OCI-LY3 (cell line): ENCODE results near the gene CCDC201.

Source experiments
- H2AFZ ChIP-seq: fragments of 200-600, 300-600 bp; shearing (Covaris generic); 2 replicates; pipeline ENCODE4 v1.6.0; 2014; ENCODE audit warnings: antibody characterized with exemption, low read depth, low read length
- H3K27ac ChIP-seq: fragments of 200-600, 300-600 bp; sonication (generic); 2 replicates; pipeline ENCODE4 v1.5.1; 2014; ENCODE audit warnings: mild to moderate bottlenecking, low read length, moderate library complexity, mixed read lengths
- H3K27me3 ChIP-seq: fragments of 200-600, 300-600 bp; sonication (generic); 2 replicates; pipeline ENCODE4 v1.6.1; 2014; ENCODE audit warnings: low read depth, low read length, mixed read lengths
- H3K36me3 ChIP-seq: fragments of 200-600, 300-600 bp; sonication (generic); replicated peaks from 2 replicates; pipeline ENCODE3; 2014; ENCODE audit warnings: low read depth, low read length, mixed read lengths
- H3K4me1 ChIP-seq: fragments of 300-600, 200-600 bp; sonication (generic); 2 replicates; pipeline ENCODE4 v1.6.1; 2014; ENCODE audit warnings: low read length, mixed read lengths
- H3K4me2 ChIP-seq: fragments of 200-600, 300-600 bp; sonication (generic); 2 replicates; pipeline ENCODE4 v1.6.1; 2014; ENCODE audit warnings: low read length, mixed read lengths
- H3K4me3 ChIP-seq: fragments of 300-600, 200-600 bp; sonication (generic); 2 replicates; pipeline ENCODE4 v1.5.1; 2014; ENCODE audit warnings: antibody characterized with exemption, mild to moderate bottlenecking, low read length, moderate library complexity
- H3K79me2 ChIP-seq: fragments of 300-600, 200-600 bp; shearing (Covaris generic); 2 replicates; pipeline ENCODE4 v1.6.1; 2014; ENCODE audit warnings: mild to moderate bottlenecking, low read length, mixed read lengths
- H3K9ac ChIP-seq: fragments of 300-600, 200-600 bp; shearing (Covaris generic); 2 replicates; pipeline ENCODE4 v1.6.0; 2014; ENCODE audit warnings: mild to moderate bottlenecking, low read length, moderate library complexity
- H3K9me3 ChIP-seq: fragments of 200-600, 300-600 bp; shearing (Covaris generic); 2 replicates; pipeline ENCODE4 v1.6.1; 2014; ENCODE audit warnings: low read length, mixed read lengths; ENCODE audit not compliant: insufficient read depth
- H4K20me1 ChIP-seq: fragments of 200-600, 300-600 bp; sonication (generic); 2 replicates; pipeline ENCODE4 v1.6.1; 2016; ENCODE audit warnings: low read length, mixed read lengths; ENCODE audit not compliant: insufficient read depth
- EZH2phosphoT487 ChIP-seq: fragments of 200-600 bp; shearing (Covaris generic); IDR thresholded peaks from 2 replicates; pipeline ENCODE4 v1.6.1; 2018; ENCODE audit warnings: antibody characterized with exemption, mixed run types, low read depth
- TF ChIP-seq, protein P1 (sequence below): fragments of 200-600, 300-600 bp; sonication (generic); IDR thresholded peaks from 2 replicates; pipeline ENCODE4 v1.5.1; 2014; ENCODE audit warnings: antibody characterized with exemption, low read length, low read depth

CCDC201 gene

DNA sequence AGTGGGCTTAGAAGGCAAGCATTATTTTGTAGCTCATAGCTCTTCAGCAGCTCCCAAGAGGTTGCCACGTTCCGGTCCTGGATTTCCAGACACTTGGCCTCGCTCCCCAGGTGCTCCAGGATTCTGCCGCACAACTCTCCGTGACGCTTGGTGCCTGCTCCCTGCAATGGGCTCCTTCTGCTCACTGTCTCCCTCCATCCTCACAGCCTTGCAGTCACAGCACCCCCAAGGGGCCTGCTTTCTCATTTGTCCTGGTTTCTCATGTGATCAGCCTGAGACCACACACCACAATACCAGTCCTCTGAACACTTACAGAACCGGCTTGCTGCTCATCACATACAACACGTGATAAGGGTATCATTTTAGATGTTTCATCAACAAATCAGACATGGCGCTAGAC is 38.4 kb upstream of the CCDC201 start:
- TF ChIP-seq EZH2phosphoT487 = no peak
- TF ChIP-seq, protein P1, sequence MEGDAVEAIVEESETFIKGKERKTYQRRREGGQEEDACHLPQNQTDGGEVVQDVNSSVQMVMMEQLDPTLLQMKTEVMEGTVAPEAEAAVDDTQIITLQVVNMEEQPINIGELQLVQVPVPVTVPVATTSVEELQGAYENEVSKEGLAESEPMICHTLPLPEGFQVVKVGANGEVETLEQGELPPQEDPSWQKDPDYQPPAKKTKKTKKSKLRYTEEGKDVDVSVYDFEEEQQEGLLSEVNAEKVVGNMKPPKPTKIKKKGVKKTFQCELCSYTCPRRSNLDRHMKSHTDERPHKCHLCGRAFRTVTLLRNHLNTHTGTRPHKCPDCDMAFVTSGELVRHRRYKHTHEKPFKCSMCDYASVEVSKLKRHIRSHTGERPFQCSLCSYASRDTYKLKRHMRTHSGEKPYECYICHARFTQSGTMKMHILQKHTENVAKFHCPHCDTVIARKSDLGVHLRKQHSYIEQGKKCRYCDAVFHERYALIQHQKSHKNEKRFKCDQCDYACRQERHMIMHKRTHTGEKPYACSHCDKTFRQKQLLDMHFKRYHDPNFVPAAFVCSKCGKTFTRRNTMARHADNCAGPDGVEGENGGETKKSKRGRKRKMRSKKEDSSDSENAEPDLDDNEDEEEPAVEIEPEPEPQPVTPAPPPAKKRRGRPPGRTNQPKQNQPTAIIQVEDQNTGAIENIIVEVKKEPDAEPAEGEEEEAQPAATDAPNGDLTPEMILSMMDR = no peak
- no peaks in the 10 kb centered on the region for H3K79me2 ChIP-seq
- no peak overlapping the region for H3K4me2 ChIP-seq
- H3K9ac ChIP-seq = no peak overlapping the region
- H4K20me1 ChIP-seq = no peaks in the 10 kb centered on the region
- H3K4me3 ChIP-seq = no peak overlapping the region
- no peaks in the 10 kb centered on the region for H3K4me1 ChIP-seq
- no peaks in the 10 kb centered on the region for H3K36me3 ChIP-seq
- no peak overlapping the region for H2AFZ ChIP-seq
- no peak overlapping the region for H3K27ac ChIP-seq
- H3K9me3 ChIP-seq = no peaks in the 10 kb centered on the region
- H3K27me3 ChIP-seq = 0 out of 2 replicates have a peak, but pooled peaks cover 3% of the 10 kb centered on the region

DNA sequence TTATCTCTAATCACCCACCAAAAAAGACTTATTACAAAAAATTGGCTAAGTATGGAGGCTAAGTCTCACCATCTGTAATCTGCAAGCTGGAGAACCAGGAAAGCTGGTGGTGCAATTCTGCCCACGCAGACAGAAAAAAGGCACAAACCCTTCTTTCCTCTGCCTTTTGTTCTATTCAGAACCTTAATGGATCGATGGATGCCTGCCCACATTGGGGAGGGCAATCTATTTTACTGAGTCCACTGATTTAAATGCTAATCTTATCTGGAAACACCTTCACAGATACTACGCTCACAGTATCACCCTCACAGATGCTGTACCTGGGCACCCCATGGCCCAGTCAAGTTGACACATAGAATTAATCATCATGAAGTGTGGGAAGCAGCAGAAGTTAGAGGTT is 38.0 kb upstream of the CCDC201 start:
- H3K4me2 ChIP-seq = no peak overlapping the region
- no peak overlapping the region for H3K4me3 ChIP-seq
- H4K20me1 ChIP-seq = no peaks in the 10 kb centered on the region
- no peaks in the 10 kb centered on the region for H3K79me2 ChIP-seq
- no peaks in the 10 kb centered on the region for H3K27me3 ChIP-seq
- no peaks in the 10 kb centered on the region for H3K4me1 ChIP-seq
- H3K36me3 ChIP-seq = no peaks in the 10 kb centered on the region
- TF ChIP-seq, protein P1 = no peak
- no peak for TF ChIP-seq EZH2phosphoT487
- H3K27ac ChIP-seq = no peak overlapping the region
- H2AFZ ChIP-seq = no peak overlapping the region
- no peak overlapping the region for H3K9ac ChIP-seq
- no peaks in the 10 kb centered on the region for H3K9me3 ChIP-seq

DNA sequence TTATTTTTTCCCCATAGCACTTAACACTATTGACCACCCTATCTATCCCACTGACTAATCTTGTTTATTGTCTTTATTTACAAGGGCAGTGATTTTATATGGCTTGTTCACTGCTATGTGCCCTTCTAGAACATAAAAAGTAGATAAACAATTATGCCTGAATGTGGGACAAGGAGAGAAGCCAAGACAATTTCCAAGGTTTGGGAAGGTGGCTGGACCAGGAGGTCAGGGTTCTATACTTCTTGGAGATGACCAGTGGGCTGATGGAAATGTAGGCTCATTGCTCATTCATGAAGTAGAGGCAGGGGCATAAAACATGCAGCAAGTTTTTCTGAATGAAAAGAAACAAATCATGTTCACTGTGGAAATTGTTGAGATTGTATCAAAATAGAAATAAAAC is 36.7 kb upstream of the CCDC201 start:
- no peaks in the 10 kb centered on the region for H3K9me3 ChIP-seq
- H4K20me1 ChIP-seq = no peaks in the 10 kb centered on the region
- no peaks in the 10 kb centered on the region for H3K36me3 ChIP-seq
- no peak overlapping the region for H2AFZ ChIP-seq
- TF ChIP-seq EZH2phosphoT487 = no peak
- TF ChIP-seq, protein P1 = no peak
- H3K27me3 ChIP-seq = no peaks in the 10 kb centered on the region
- H3K9ac ChIP-seq = no peak overlapping the region
- H3K4me2 ChIP-seq = no peak overlapping the region
- no peaks in the 10 kb centered on the region for H3K4me1 ChIP-seq
- no peak overlapping the region for H3K27ac ChIP-seq
- H3K79me2 ChIP-seq = no peaks in the 10 kb centered on the region
- H3K4me3 ChIP-seq = no peak overlapping the region

DNA sequence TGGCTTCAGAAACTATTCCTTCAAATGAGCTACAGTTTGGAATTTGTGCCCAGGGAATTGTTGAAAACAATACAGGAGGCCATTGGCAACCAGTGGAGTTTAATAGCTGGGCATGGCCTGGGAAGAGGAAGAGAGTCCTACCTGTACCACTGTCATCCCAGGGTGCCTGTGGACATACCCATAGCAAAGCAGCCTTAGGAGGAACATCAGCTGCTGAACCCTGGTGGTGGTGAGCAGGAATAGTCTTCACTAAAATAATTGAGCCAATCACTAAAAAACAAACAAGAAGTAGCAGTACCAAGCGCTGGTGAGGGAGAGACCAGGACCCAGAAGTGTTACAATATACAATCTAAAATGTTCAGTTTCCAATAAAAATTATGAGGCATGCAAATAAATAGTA is 29.9 kb upstream of the CCDC201 start:
- Histone ChIP-seq H3K36me3 (no peaks in the 10 kb centered on the region), H2AFZ (no peak overlapping the region), H3K27ac (no peak overlapping the region), H3K9ac (no peak overlapping the region), H3K9me3 (0 out of 2 replicates have a peak, but pooled peaks cover 3% of the 10 kb centered on the region), H3K4me3 (no peak overlapping the region), H3K4me1 (no peaks in the 10 kb centered on the region), H3K79me2 (no peaks in the 10 kb centered on the region), H3K27me3 (no peaks in the 10 kb centered on the region), H4K20me1 (no peaks in the 10 kb centered on the region), H3K4me2 (no peak overlapping the region)
- TF ChIP-seq, protein P1 = no peak
- no peak for TF ChIP-seq EZH2phosphoT487
